Astrocyte (in vitro differentiated cells and primary cell): ENCODE measurements around the gene PTPN20.

Experiments used
- EZH2 ChIP-seq: IDR thresholded peaks from 2 replicates; pipeline ENCODE4 v1.6.1; 2012; ENCODE audit warnings: mild to moderate bottlenecking, low read length, inconsistent platforms; ENCODE audit not compliant: insufficient read depth
- TF ChIP-seq, protein P1 (sequence below): IDR thresholded peaks from 2 replicates; pipeline ENCODE4 v1.5.1; 2011; ENCODE audit warnings: low read depth, mild to moderate bottlenecking, inconsistent platforms, low read length, moderate library complexity; ENCODE audit not compliant: insufficient read depth

DNA sequence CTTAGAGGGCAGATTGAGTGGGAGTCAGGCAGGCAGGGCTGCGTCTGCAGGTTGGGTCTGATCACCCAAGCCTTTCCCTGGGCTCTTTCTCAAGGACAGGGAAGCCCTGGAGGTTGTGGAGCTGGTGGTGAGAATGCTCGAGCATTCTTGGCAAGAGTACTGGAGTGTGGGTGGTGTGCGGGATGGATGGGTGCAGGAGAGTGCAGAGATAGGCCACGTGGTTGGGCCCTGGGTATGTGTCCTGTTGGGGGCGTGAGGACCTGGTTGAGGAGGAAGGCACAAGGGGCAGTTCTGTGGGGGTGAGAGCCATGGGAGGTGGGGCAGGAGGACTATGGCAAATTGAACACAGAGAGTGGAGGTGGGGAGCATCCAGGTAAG is 135.9 kb downstream of the PTPN20 start:
- TF ChIP-seq, protein P1, sequence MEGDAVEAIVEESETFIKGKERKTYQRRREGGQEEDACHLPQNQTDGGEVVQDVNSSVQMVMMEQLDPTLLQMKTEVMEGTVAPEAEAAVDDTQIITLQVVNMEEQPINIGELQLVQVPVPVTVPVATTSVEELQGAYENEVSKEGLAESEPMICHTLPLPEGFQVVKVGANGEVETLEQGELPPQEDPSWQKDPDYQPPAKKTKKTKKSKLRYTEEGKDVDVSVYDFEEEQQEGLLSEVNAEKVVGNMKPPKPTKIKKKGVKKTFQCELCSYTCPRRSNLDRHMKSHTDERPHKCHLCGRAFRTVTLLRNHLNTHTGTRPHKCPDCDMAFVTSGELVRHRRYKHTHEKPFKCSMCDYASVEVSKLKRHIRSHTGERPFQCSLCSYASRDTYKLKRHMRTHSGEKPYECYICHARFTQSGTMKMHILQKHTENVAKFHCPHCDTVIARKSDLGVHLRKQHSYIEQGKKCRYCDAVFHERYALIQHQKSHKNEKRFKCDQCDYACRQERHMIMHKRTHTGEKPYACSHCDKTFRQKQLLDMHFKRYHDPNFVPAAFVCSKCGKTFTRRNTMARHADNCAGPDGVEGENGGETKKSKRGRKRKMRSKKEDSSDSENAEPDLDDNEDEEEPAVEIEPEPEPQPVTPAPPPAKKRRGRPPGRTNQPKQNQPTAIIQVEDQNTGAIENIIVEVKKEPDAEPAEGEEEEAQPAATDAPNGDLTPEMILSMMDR, result no peak
- TF ChIP-seq EZH2, result no peak
